H9 (cell line): Measurements from ENCODE around the gene NRXN3. TPM values are rescaled to one million over a fixed set of nuclear protein-coding genes. Genes with fewer than 3 reads are reported as not detected.

Experiments
- DNase-seq: peaks from one replicate; pipeline ENCODE4 v3.0.0-alpha.2; 2017
- H2AFZ ChIP-seq: one replicate; pipeline ENCODE4 v1.6.1; 2013; ENCODE audit warnings: mild to moderate bottlenecking, low read length, control low read depth, moderate library complexity
- H2AK5ac ChIP-seq: 2 replicates; pipeline ENCODE4 v1.6.1; 2013; ENCODE audit warnings: low read length, control low read depth, mixed read lengths; ENCODE audit not compliant: insufficient read length
- H2BK120ac ChIP-seq: one replicate; pipeline ENCODE4 v1.6.1; 2013; ENCODE audit warnings: low read depth, mild to moderate bottlenecking, low read length, control low read depth, inconsistent platforms; ENCODE audit not compliant: poor library complexity, severe bottlenecking
- H2BK12ac ChIP-seq: 2 replicates; pipeline ENCODE4 v1.6.1; 2013; ENCODE audit warnings: low read length, control low read depth, mixed read lengths, low read depth; ENCODE audit not compliant: insufficient read length
- H2BK15ac ChIP-seq: 2 replicates; pipeline ENCODE4 v1.6.1; 2013; ENCODE audit warnings: low read depth, low read length, control low read depth
- H2BK20ac ChIP-seq: one replicate; pipeline ENCODE4 v1.6.1; 2013; ENCODE audit warnings: low read depth, mild to moderate bottlenecking, low read length, control low read depth, inconsistent platforms; ENCODE audit not compliant: poor library complexity, severe bottlenecking
- H2BK5ac ChIP-seq: 2 replicates; pipeline ENCODE4 v1.6.1; 2013; ENCODE audit warnings: low read length, control low read depth, mixed read lengths; ENCODE audit not compliant: insufficient read length
- H3K14ac ChIP-seq: 2 replicates; pipeline ENCODE4 v1.6.1; 2013; ENCODE audit warnings: low read length, control low read depth; ENCODE audit not compliant: insufficient read depth
- H3K18ac ChIP-seq: 2 replicates; pipeline ENCODE4 v1.6.1; 2013; ENCODE audit warnings: low read depth, mild to moderate bottlenecking, mixed read lengths, low read length, control low read depth; ENCODE audit not compliant: insufficient read length
- H3K23ac ChIP-seq: 2 replicates; pipeline ENCODE4 v1.6.1; 2013; ENCODE audit warnings: low read length, control low read depth, mixed read lengths, low read depth; ENCODE audit not compliant: insufficient read length
- H3K23me2 ChIP-seq: 2 replicates; pipeline ENCODE4 v1.6.1; 2013; ENCODE audit warnings: low read depth, mild to moderate bottlenecking, mixed read lengths, low read length, control low read depth; ENCODE audit not compliant: insufficient read length, poor library complexity, severe bottlenecking
- H3K27ac ChIP-seq: 2 replicates; pipeline ENCODE4 v1.5.1; 2013; ENCODE audit warnings: low read length, control low read depth, mixed read lengths, low read depth; ENCODE audit not compliant: insufficient read length
- H3K27me3 ChIP-seq: 2 replicates; pipeline ENCODE4 v1.6.1; 2013; ENCODE audit warnings: low read length, control low read depth, inconsistent platforms; ENCODE audit not compliant: insufficient read depth
- H3K4ac ChIP-seq: 2 replicates; pipeline ENCODE4 v1.6.1; 2013; ENCODE audit warnings: low read depth, mild to moderate bottlenecking, control low read depth, inconsistent platforms, low read length, moderate library complexity
- H3K4me1 ChIP-seq: 2 replicates; pipeline ENCODE4 v1.6.1; 2013; ENCODE audit warnings: low read length, control low read depth, inconsistent platforms; ENCODE audit not compliant: insufficient read depth
- H3K4me2 ChIP-seq: 2 replicates; pipeline ENCODE4 v1.6.1; 2013; ENCODE audit warnings: low read length, control low read depth, mixed read lengths; ENCODE audit not compliant: insufficient read length, insufficient read depth
- H3K56ac ChIP-seq: 2 replicates; pipeline ENCODE4 v1.6.1; 2013; ENCODE audit warnings: low read depth, mild to moderate bottlenecking, mixed read lengths, low read length, control low read depth; ENCODE audit not compliant: insufficient read length
- H3K79me1 ChIP-seq: 2 replicates; pipeline ENCODE4 v1.6.1; 2013; ENCODE audit warnings: low read depth, mild to moderate bottlenecking, moderate library complexity, low read length, control low read depth, inconsistent platforms; ENCODE audit not compliant: insufficient read depth, poor library complexity, severe bottlenecking
- H3K79me2 ChIP-seq: 2 replicates; pipeline ENCODE4 v1.6.1; 2013; ENCODE audit warnings: low read length, control low read depth, inconsistent platforms; ENCODE audit not compliant: insufficient read depth
- H3K9ac ChIP-seq: 2 replicates; pipeline ENCODE4 v1.6.1; 2013; ENCODE audit warnings: low read length, control low read depth, mixed read lengths; ENCODE audit not compliant: insufficient read length; ENCODE audit errors: extremely low read depth
- H3K9me3 ChIP-seq: one replicate; pipeline ENCODE4 v1.6.1; 2013; ENCODE audit warnings: low read depth, low read length, inconsistent platforms; ENCODE audit not compliant: control insufficient read depth
- H3T11ph ChIP-seq: one replicate; pipeline ENCODE4 v1.6.1; 2013; ENCODE audit warnings: mild to moderate bottlenecking, low read length, control low read depth, inconsistent platforms
- H4K20me1 ChIP-seq: one replicate; pipeline ENCODE4 v1.6.1; 2013; ENCODE audit not compliant: control insufficient read depth, insufficient read length, insufficient read depth
- H4K5ac ChIP-seq: 2 replicates; pipeline ENCODE4 v1.6.1; 2013; ENCODE audit warnings: low read depth, mild to moderate bottlenecking, mixed read lengths, low read length, control low read depth; ENCODE audit not compliant: insufficient read length
- H4K8ac ChIP-seq: replicated peaks from 2 replicates; pipeline ENCODE4 v1.6.1; 2013; ENCODE audit warnings: low read length, control low read depth, mixed read lengths, low read depth; ENCODE audit not compliant: insufficient read length
- H4K91ac ChIP-seq: 2 replicates; pipeline ENCODE4 v1.6.1; 2013; ENCODE audit warnings: low read depth, mild to moderate bottlenecking, moderate library complexity, mixed read lengths, low read length, control low read depth; ENCODE audit not compliant: insufficient read length
- H3K27ac Mint-ChIP-seq, 3 experiments: 2 replicates in 2 of 3; 3 replicates in 1 of 3; pipeline ENCODE4 v1.8.0; 2020 to 2021; ENCODE audit warnings: mixed read lengths in 3 of 3, mild to moderate bottlenecking in 1 of 3, moderate library complexity in 1 of 3
- H3K27me3 Mint-ChIP-seq: 2 replicates; pipeline ENCODE4 v1.8.0; 2021; ENCODE audit warnings: low read depth, mild to moderate bottlenecking, moderate library complexity, mixed read lengths
- H3K36me3 Mint-ChIP-seq, 3 experiments: 2 replicates in 2 of 3; 3 replicates in 1 of 3; pipeline ENCODE4 v1.8.0; 2020 to 2021; ENCODE audit warnings: low read depth in 3 of 3, mixed read lengths in 3 of 3; ENCODE audit not compliant: insufficient read depth in 1 of 3
- H3K4me1 Mint-ChIP-seq, 2 experiments: 2 replicates each; pipeline ENCODE4 v1.8.0; 2020; ENCODE audit warnings: mixed read lengths in 2 of 2
- H3K4me3 Mint-ChIP-seq, 2 experiments: 2 replicates in 1 of 2; 3 replicates in 1 of 2; pipeline ENCODE4 v1.8.0; 2020 to 2021; ENCODE audit warnings: mild to moderate bottlenecking in 2 of 2, mixed read lengths in 2 of 2, moderate library complexity in 1 of 2
- H3K9me3 Mint-ChIP-seq, 2 experiments: 2 replicates in 1 of 2; 3 replicates in 1 of 2; pipeline ENCODE4 v1.8.0; 2020; ENCODE audit warnings: mild to moderate bottlenecking in 2 of 2, mixed read lengths in 2 of 2, moderate library complexity in 1 of 2
- WGBS: extraction: QIAGEN DNeasy Blood & Tissue Kit; methylation state at CpG from one replicate; pipeline ENCODE4 v1.1.7; 2013; ENCODE audit warnings: missing lambda C conversion rate, low lambda C conversion rate, mixed read lengths; ENCODE audit not compliant: insufficient read length; ENCODE audit errors: extremely low coverage; 5-methylcytosine and 5-hydroxymethylcytosine counted together
- long read RNA-seq: library from polyadenylated mRNA; unstranded; transcript quantifications from one replicate; pipeline ENCODE4 v2.0.0, GENCODE V29; 2020
- total RNA-seq: library from RNA; stranded (reverse); gene quantifications from 2 replicates; pipeline ENCODE4 v1.2.1, GENCODE V29; 2021
- TF ChIP-seq, protein P1 (sequence below): fragments of 200-600 bp; sonication (generic); conservative IDR thresholded peaks from 3 replicates; pipeline ENCODE4 v1.8.0; 2021; ENCODE audit warnings: antibody characterized with exemption, mild to moderate bottlenecking

Gene NRXN3
- total RNA-seq: 1.5 and 1.8 TPM in 2 replicates
- long read RNA-seq, partial matches to known transcripts: 1 of 6 reads
- long read RNA-seq, other reads (novel, unspliced or antisense): 4 of 6 reads

DNA sequence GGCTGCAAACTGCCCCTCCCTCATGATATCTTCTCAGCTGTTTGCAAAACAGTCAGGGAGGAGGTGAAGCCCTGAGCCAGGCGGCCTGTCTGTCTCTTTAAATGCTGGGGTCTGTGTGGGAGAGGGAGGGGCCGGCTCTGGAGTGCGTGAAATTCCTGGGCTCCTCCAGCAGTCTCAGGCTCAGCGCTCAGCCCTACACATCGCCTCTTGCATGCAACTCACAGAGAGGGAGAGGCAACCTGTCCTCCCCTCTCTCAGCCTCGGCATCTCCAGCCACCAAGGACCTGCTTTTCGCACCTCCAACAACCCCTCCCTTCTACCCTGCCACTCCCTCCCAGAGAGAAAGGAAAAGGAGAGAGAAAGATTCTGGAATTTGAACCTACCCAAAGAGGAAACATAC, at the start of gene NRXN3:
Gene NRXN3 (plus strand): TSS at position 171 of the 400 bp plus-strand sequence. CDS start 72,721 bp downstream, outside the sequence.
- Histone ChIP-seq H4K5ac (no peak within 1 kb of the TSS), H3K14ac (no peak within 1 kb of the TSS; the same call in 1 of the 2 replicates), H3K4me2 (peak within 1 kb of the TSS; percentile 59), H4K8ac (no peak within 1 kb of the TSS), H2BK15ac (no peak within 1 kb of the TSS), H3K4ac (no peak within 1 kb of the TSS), H2AK5ac (no peak within 1 kb of the TSS), H3K27me3 (no peaks in the 10 kb centered on the region), H4K20me1 (no peaks in the 10 kb centered on the region), H2BK120ac (no peak within 1 kb of the TSS), H3K18ac (no peak within 1 kb of the TSS), H3K4me1 (peaks cover 3% of the 10 kb centered on the region; the same call in 1 of the 2 replicates), H2AFZ (peak within 1 kb of the TSS; percentile 76), H3K79me2 (no peaks in the 10 kb centered on the region), H3K56ac (no peak within 1 kb of the TSS), H3T11ph (no peak within 1 kb of the TSS), H4K91ac (no peak within 1 kb of the TSS), H3K23me2 (peaks cover 3% of the 10 kb centered on the region), H3K9ac (no peak within 1 kb of the TSS), H3K9me3 (no peaks in the 10 kb centered on the region), H2BK12ac (no peak within 1 kb of the TSS), H3K79me1 (no peaks in the 10 kb centered on the region), H3K23ac (no peak within 1 kb of the TSS), H2BK20ac (no peak within 1 kb of the TSS), H3K27ac (no peak within 1 kb of the TSS), H2BK5ac (no peak within 1 kb of the TSS)
- Mint-ChIP-seq H3K27me3 (peaks cover 8% of the 10 kb centered on the region), H3K9me3 (no peaks in the 10 kb centered on the region), H3K27ac (peak within 1 kb of the TSS in 1 of 3 experiments; percentile 69; a peak in 4 of 7 replicates), H3K4me3 (peak within 1 kb of the TSS; percentile 59 to 84), H3K4me1 (peaks cover 14 to 23% of the 10 kb centered on the region in 2 experiments), H3K36me3 (no peaks in the 10 kb centered on the region)
- WGBS: no CpG with 5 or more reads among the region's 7 CpGs
- peak; percentile 87 for DNase-seq
- TF ChIP-seq, protein P1, sequence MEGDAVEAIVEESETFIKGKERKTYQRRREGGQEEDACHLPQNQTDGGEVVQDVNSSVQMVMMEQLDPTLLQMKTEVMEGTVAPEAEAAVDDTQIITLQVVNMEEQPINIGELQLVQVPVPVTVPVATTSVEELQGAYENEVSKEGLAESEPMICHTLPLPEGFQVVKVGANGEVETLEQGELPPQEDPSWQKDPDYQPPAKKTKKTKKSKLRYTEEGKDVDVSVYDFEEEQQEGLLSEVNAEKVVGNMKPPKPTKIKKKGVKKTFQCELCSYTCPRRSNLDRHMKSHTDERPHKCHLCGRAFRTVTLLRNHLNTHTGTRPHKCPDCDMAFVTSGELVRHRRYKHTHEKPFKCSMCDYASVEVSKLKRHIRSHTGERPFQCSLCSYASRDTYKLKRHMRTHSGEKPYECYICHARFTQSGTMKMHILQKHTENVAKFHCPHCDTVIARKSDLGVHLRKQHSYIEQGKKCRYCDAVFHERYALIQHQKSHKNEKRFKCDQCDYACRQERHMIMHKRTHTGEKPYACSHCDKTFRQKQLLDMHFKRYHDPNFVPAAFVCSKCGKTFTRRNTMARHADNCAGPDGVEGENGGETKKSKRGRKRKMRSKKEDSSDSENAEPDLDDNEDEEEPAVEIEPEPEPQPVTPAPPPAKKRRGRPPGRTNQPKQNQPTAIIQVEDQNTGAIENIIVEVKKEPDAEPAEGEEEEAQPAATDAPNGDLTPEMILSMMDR: no peak
